ENCODE results near the gene CAMTA1. TPM values are rescaled to one million over a fixed set of nuclear protein-coding genes. Genes with fewer than 3 reads are reported as not detected.

CAMTA1 gene
- total RNA-seq, 1 experiment from 2014 or later, result 85.2 TPM

- H3K9me3 ChIP-seq (ENCODE audit: low read depth, low read length, poor library complexity, severe bottlenecking), result no peaks in the 10 kb centered on the region
- H3K27me3 ChIP-seq (replicated peaks; ENCODE audit: insufficient read depth, low read depth, low read length, poor library complexity), result peaks cover 7% of the 10 kb centered on the region
- H3K36me3 ChIP-seq (ENCODE audit: insufficient read depth, low read length, poor library complexity, severe bottlenecking), result no peaks in the 10 kb centered on the region
- ChIA-PET POLR2A (ENCODE audit: low non-redundant PET) (no interaction called here), CTCF (no interaction called here)
- intact Hi-C loops (cut with micrococcal nuclease; ENCODE audit: unreplicated experiment), result no loop called here
- TF ChIP-seq EZH2 (IDR thresholded peaks at IDR 0.05; ENCODE audit: borderline replicate concordance, low read depth, low read length, poor library complexity, severe bottlenecking) (no peak), CTCF (conservative IDR thresholded peaks at IDR 0.05; ENCODE audit: low read depth, low read length) (no peak)
- BruUV-seq (replicated peaks), result no TSS peak
- H3K27ac ChIP-seq (ENCODE audit: low read depth, low read length, poor library complexity, severe bottlenecking), result no peak overlapping the region
- no peak overlapping the region for H3K4me3 ChIP-seq (ENCODE audit: low read depth, low read length, poor library complexity, severe bottlenecking)
- no peak for DNase-seq (ENCODE audit: low spot score)
- peaks cover 6% of the 10 kb centered on the region for H3K4me1 ChIP-seq (ENCODE audit: insufficient read depth, low read length, poor library complexity, severe bottlenecking)
Measured at GRCh38 chr1:6963912-6964307, 178.7 kb downstream of the CAMTA1 start.

- no peaks in the 10 kb centered on the region for H3K4me1 ChIP-seq (ENCODE audit: insufficient read depth, low read length, poor library complexity, severe bottlenecking)
- no peak overlapping the region for H3K4me3 ChIP-seq (ENCODE audit: low read depth, low read length, poor library complexity, severe bottlenecking)
- ChIA-PET CTCF (interaction anchor here (0.5 kb wide), 1 partner anchor 245 kb away, joined by 3 read pairs; no protein-coding TSS in a partner anchor), POLR2A (ENCODE audit: low non-redundant PET) (interaction anchor here (0.6 kb wide), 1 partner anchor 870 kb away, joined by 5 read pairs; no protein-coding TSS in a partner anchor)
- H3K27ac ChIP-seq (ENCODE audit: low read depth, low read length, poor library complexity, severe bottlenecking), result no peak overlapping the region
- intact Hi-C loops (cut with micrococcal nuclease; ENCODE audit: unreplicated experiment), result no loop called here
- H3K36me3 ChIP-seq (ENCODE audit: insufficient read depth, low read length, poor library complexity, severe bottlenecking), result no peaks in the 10 kb centered on the region
- peaks cover 7% of the 10 kb centered on the region for H3K27me3 ChIP-seq (replicated peaks; ENCODE audit: insufficient read depth, low read depth, low read length, poor library complexity)
- no peak for DNase-seq (ENCODE audit: low spot score)
- no peak for TF ChIP-seq CTCF (conservative IDR thresholded peaks at IDR 0.05; ENCODE audit: low read depth, low read length)
- no peak for TF ChIP-seq EZH2 (IDR thresholded peaks at IDR 0.05; ENCODE audit: borderline replicate concordance, low read depth, low read length, poor library complexity, severe bottlenecking)
- no peaks in the 10 kb centered on the region for H3K9me3 ChIP-seq (ENCODE audit: low read depth, low read length, poor library complexity, severe bottlenecking)
- no TSS peak for BruUV-seq (replicated peaks)
Measured at GRCh38 chr1:6965083-6965934, 180.1 kb downstream of the CAMTA1 start.

- POLR2A ChIA-PET (ENCODE audit: low non-redundant PET), result interaction anchor here (0.6 kb wide), 1 partner anchor 871 kb away, joined by 5 read pairs; no protein-coding TSS in a partner anchor
- Histone ChIP-seq H3K36me3 (ENCODE audit: insufficient read depth, low read length, poor library complexity, severe bottlenecking) (no peaks in the 10 kb centered on the region), H3K27me3 (replicated peaks; ENCODE audit: insufficient read depth, low read depth, low read length, poor library complexity) (peaks cover 7% of the 10 kb centered on the region), H3K4me3 (ENCODE audit: low read depth, low read length, poor library complexity, severe bottlenecking) (no peak overlapping the region), H3K9me3 (ENCODE audit: low read depth, low read length, poor library complexity, severe bottlenecking) (no peaks in the 10 kb centered on the region), H3K27ac (ENCODE audit: low read depth, low read length, poor library complexity, severe bottlenecking) (no peak overlapping the region), H3K4me1 (ENCODE audit: insufficient read depth, low read length, poor library complexity, severe bottlenecking) (no peaks in the 10 kb centered on the region)
- DNase-seq (ENCODE audit: low spot score), result no peak
- BruUV-seq (replicated peaks), result no TSS peak
- intact Hi-C loops (cut with micrococcal nuclease; ENCODE audit: unreplicated experiment), result no loop called here
- TF ChIP-seq EZH2 (IDR thresholded peaks at IDR 0.05; ENCODE audit: borderline replicate concordance, low read depth, low read length, poor library complexity, severe bottlenecking), result no peak
- TF ChIP-seq CTCF (conservative IDR thresholded peaks at IDR 0.05; ENCODE audit: low read depth, low read length), result no peak
- CTCF ChIA-PET, result no interaction called here
Measured at GRCh38 chr1:6965935-6966241, 180.6 kb downstream of the CAMTA1 start.

Data from A673 (cell line).